ENCODE data around the gene METAP1. TPM values are rescaled to one million over a fixed set of nuclear protein-coding genes. Genes with fewer than 3 reads are reported as not detected.

METAP1 gene
- total and polyA plus RNA-seq, 2 experiments from 2014 or later, result 64.1 to 122 TPM

- no peaks in the 10 kb centered on the region for H3K4me1 ChIP-seq (ENCODE audit: insufficient read depth)
- H2AFZ ChIP-seq, result no peak overlapping the region
- H3K36me3 ChIP-seq (ENCODE audit: insufficient read depth), result peaks cover 71% of the 10 kb centered on the region
- H3K4me3 ChIP-seq, result no peak overlapping the region
- Mint-ChIP-seq H3K4me3 (no peak overlapping the region), H3K9me3 (no peaks in the 10 kb centered on the region), H3K36me3 (ENCODE audit: low read depth) (peaks cover 93% of the 10 kb centered on the region), H3K27me3 (ENCODE audit: insufficient read depth, low read depth, poor library complexity) (no peaks in the 10 kb centered on the region), H3K4me1 (no peaks in the 10 kb centered on the region), H3K27ac (no peak overlapping the region)
- peaks cover 65% of the 10 kb centered on the region for H3K79me2 ChIP-seq (replicated peaks; ENCODE audit: insufficient read depth)
- ATAC-seq (no peak), DNase-seq (ENCODE audit: low spot score) (no peak)
- no peak overlapping the region for H3K27ac ChIP-seq (ENCODE audit: low read depth)
- no peaks in the 10 kb centered on the region for H3F3A ChIP-seq (replicated peaks; ENCODE audit: low read depth)
- TF ChIP-seq ZNF114 (CRISPR knock-in tag; IDR thresholded peaks at IDR 0.05) (no peak), ETS1 (IDR thresholded peaks at IDR 0.05) (no peak), CTCF (conservative IDR thresholded peaks at IDR 0.05; ENCODE audit: low read depth in 2 of 2) (no peak), EZH2 (IDR thresholded peaks at IDR 0.05; ENCODE audit: low read depth, unreplicated experiment) (no peak), EZH2phosphoT487 (IDR thresholded peaks at IDR 0.05; ENCODE audit: unreplicated experiment) (no peak), NANOG (IDR thresholded peaks at IDR 0.05; ENCODE audit: borderline replicate concordance) (no peak), ZNF462 (CRISPR knock-in tag; IDR thresholded peaks at IDR 0.05) (no peak), STAT1 (IDR thresholded peaks at IDR 0.05; ENCODE audit: unreplicated experiment) (no peak), REST (IDR thresholded peaks at IDR 0.05; ENCODE audit: unreplicated experiment) (no peak), POLR2AphosphoS5 (IDR thresholded peaks at IDR 0.05; ENCODE audit: low read depth) (no peak), JUNB (IDR thresholded peaks at IDR 0.05; ENCODE audit: unreplicated experiment) (no peak)
- peaks cover 11% of the 10 kb centered on the region for H4K20me1 ChIP-seq (replicated peaks; ENCODE audit: insufficient read depth)
- H3K27me3 ChIP-seq (ENCODE audit: insufficient read depth), result no peaks in the 10 kb centered on the region
- H3K4me2 ChIP-seq, result no peak overlapping the region
- no peaks in the 10 kb centered on the region for H3K9me2 ChIP-seq (ENCODE audit: insufficient read depth)
Measured at GRCh38 chr4:99079625-99080295, 84.2 kb downstream of the METAP1 start.

Measured in GM23338 (cell line).